Measurements from ENCODE around the gene TTLL13. TPM values are rescaled to one million over a fixed set of nuclear protein-coding genes. Genes with fewer than 3 reads are reported as not detected.

TTLL13 gene
- total and polyA plus RNA-seq, 2 of the 8 experiments (the other 6 are each of a cell fraction or from before 2014, with no cell fraction given): 0.03 TPM; not detected in 1

DNA sequence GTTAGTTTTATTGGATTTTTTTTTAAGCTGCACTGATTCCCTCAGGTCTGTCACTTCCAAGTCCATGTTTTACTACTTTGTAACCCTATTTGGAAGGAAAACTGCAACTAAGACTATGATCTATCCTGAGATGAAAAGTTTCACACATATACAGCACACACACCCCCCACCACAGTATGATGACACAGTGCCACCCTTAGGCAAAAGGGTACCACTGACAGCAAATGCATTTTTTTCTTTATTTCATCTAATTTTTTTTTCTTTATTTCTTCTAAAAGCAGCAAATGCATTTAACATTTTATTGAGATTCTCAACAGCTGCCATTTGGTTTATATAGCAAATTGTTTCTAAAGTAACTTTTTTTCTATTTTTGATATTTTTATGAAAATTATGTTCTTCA is 37.3 kb downstream of the TTLL13 start:
- Histone ChIP-seq H3K79me2 (ENCODE audit: control insufficient read depth in 1 of 2, insufficient read depth in 2 of 2, low read length in 2 of 2) (no peaks in the 10 kb centered on the region), H3K4me1 (replicated peaks in 1 of 4; ENCODE audit: control insufficient read depth in 3 of 4, insufficient read depth in 4 of 4, low read length in 3 of 4) (peaks cover 0 to 3% (median 1%) of the 10 kb centered on the region in 4 experiments; a peak in 3 of 7 replicates), H3K9me3 (ENCODE audit: insufficient read depth in 2 of 2, low read depth in 1 of 2, low read length in 1 of 2) (no peaks in the 10 kb centered on the region), H3K36me3 (ENCODE audit: control insufficient read depth in 2 of 4, insufficient read depth in 4 of 4, low read length in 3 of 4) (no peaks in the 10 kb centered on the region), H4K20me1 (replicated peaks in 1 of 2; ENCODE audit: control insufficient read depth in 1 of 2, insufficient read depth in 2 of 2, low read length in 2 of 2) (no peaks in the 10 kb centered on the region), H2BK12ac (ENCODE audit: low read depth, low read length) (no peak overlapping the region), H3K23ac (ENCODE audit: insufficient read length) (no peak overlapping the region), H2AFZ (ENCODE audit: low read length) (no peak overlapping the region), H4K5ac (ENCODE audit: insufficient read length, low read depth, low read length) (no peak overlapping the region), H4K8ac (ENCODE audit: extremely low read depth, insufficient read depth, low read length) (no peak overlapping the region), H3K18ac (ENCODE audit: extremely low read depth, low read length) (no peak overlapping the region), H3K23me2 (ENCODE audit: low read depth, low read length) (no peaks in the 10 kb centered on the region), H3K14ac (ENCODE audit: insufficient read length) (no peak overlapping the region), H3K4me2 (ENCODE audit: insufficient read depth in 1 of 2, low read depth in 2 of 2, low read length in 2 of 2) (no peak overlapping the region; a peak in 1 of 4 replicates), H3K4me3 (ENCODE audit: extremely low read depth in 1 of 4, insufficient read depth in 2 of 4, low read depth in 3 of 4, low read length in 4 of 4) (no peak overlapping the region), H2BK120ac (replicated peaks; ENCODE audit: low read depth, low read length) (no peak overlapping the region), H2BK5ac (ENCODE audit: low read depth, low read length) (no peak overlapping the region), H3K9ac (replicated peaks in 1 of 4; ENCODE audit: extremely low read depth in 1 of 4, low read depth in 3 of 4, low read length in 3 of 4) (no peak overlapping the region), H3K4ac (replicated peaks; ENCODE audit: insufficient read length, low read depth, low read length) (no peak overlapping the region), H2BK20ac (ENCODE audit: low read length) (no peak overlapping the region), H3K27ac (ENCODE audit: low read depth, low read length) (no peak overlapping the region), H3K56ac (replicated peaks; ENCODE audit: insufficient read length, low read depth, low read length) (no peak overlapping the region), H2BK15ac (ENCODE audit: low read length) (no peak overlapping the region), H2AK5ac (ENCODE audit: low read depth, low read length) (no peak overlapping the region), H3K79me1 (ENCODE audit: low read depth, low read length) (no peaks in the 10 kb centered on the region), H3K27me3 (replicated peaks in 1 of 4; ENCODE audit: control insufficient read depth in 3 of 4, extremely low read depth in 1 of 4, insufficient read depth in 3 of 4, low read length in 3 of 4) (no peaks in the 10 kb centered on the region), H4K91ac (replicated peaks; ENCODE audit: insufficient read length, low read length) (no peak overlapping the region)
- ChIA-PET CTCF (ENCODE audit: partially characterized antibody) (interaction anchor here (0.6 to 1.8 kb wide), 21 partner anchors 10 to 781 kb away, joined by 3 to 8 read pairs (median 3); no protein-coding TSS in a partner anchor), POLR2A (ENCODE audit: partially characterized antibody) (no interaction called here)
- FAIRE-seq (no peak), DNase-seq (ENCODE audit: low read depth in 1 of 2, low spot score in 2 of 2) (no peak)
- TF ChIP-seq CTCF (IDR thresholded peaks at IDR 0.05; ENCODE audit: control extremely low read depth in 1 of 3, insufficient read depth in 1 of 3, low read depth in 1 of 3, low read length in 3 of 3): peak in 2 of 3 experiments; percentile 39 to 42; a peak in 3 of 4 replicates
- no peak for TF ChIP-seq SP1 (IDR thresholded peaks at IDR 0.05; ENCODE audit: low read depth, low read length)
- peak; percentile 63 to 69 for TF ChIP-seq RAD21 (IDR thresholded peaks at IDR 0.05 in 1 of 2, conservative IDR thresholded peaks at IDR 0.05 in 1 of 2; ENCODE audit: low read depth in 2 of 2, low read length in 2 of 2)
- no peak for TF ChIP-seq CEBPB (IDR thresholded peaks at IDR 0.05; ENCODE audit: low read depth, low read length)
- TF ChIP-seq ASH2L (IDR thresholded peaks at IDR 0.05; ENCODE audit: low read length): no peak
